Subcutaneous abdominal adipose tissue (tissue), 5 donors: Measurements from ENCODE around the gene SLC38A7.

ENCODE experiments used
- H3K27ac ChIP-seq: one replicate; pipeline ENCODE4 v1.7.0; 2013; ENCODE audit warnings: low read depth, mild to moderate bottlenecking, inconsistent platforms, low read length, moderate library complexity
- H3K27me3 ChIP-seq, 5 donors: one replicate each; pipeline ENCODE4 v1.7.0; 2013; ENCODE audit warnings: low read length in 5 of 5, inconsistent platforms in 1 of 5; ENCODE audit not compliant: control insufficient read depth in 5 of 5, insufficient read depth in 4 of 5
- H3K36me3 ChIP-seq, 5 donors: one replicate each; pipeline ENCODE4 v1.7.0; 2013; ENCODE audit warnings: low read length in 5 of 5; ENCODE audit not compliant: control insufficient read depth in 5 of 5, insufficient read depth in 5 of 5
- H3K4me1 ChIP-seq, 5 donors: one replicate each; pipeline ENCODE4 v1.7.0; 2013; ENCODE audit warnings: low read length in 5 of 5, mild to moderate bottlenecking in 3 of 5, moderate library complexity in 1 of 5; ENCODE audit not compliant: control insufficient read depth in 5 of 5, insufficient read depth in 5 of 5
- H3K4me3 ChIP-seq, 5 donors: one replicate each; pipeline ENCODE4 v1.7.0; 2013; ENCODE audit warnings: low read length in 5 of 5, low read depth in 1 of 5
- H3K9ac ChIP-seq, 5 donors: one replicate each; pipeline ENCODE4 v1.7.0; 2013; ENCODE audit warnings: low read length in 5 of 5, mild to moderate bottlenecking in 4 of 5, moderate library complexity in 3 of 5
- H3K9me3 ChIP-seq, 5 donors: one replicate each; pipeline ENCODE4 v1.7.0; 2013; ENCODE audit warnings: low read length in 5 of 5; ENCODE audit not compliant: control insufficient read depth in 5 of 5
- donor health status: healthy.
- donor health status: healthy.
- donor health status: healthy.
- donor health status: healthy.
- donor health status: healthy.

SLC38A7 gene

GRCh38 chr16:58620396-58620795 lies 64.2 kb downstream of the SLC38A7 start:
- peaks cover 11 to 58% (median 28%) of the 10 kb centered on the region in 5 donors for H3K36me3 ChIP-seq
- no peaks in the 10 kb centered on the region for H3K27me3 ChIP-seq
- H3K9ac ChIP-seq = no peak overlapping the region
- no peak overlapping the region for H3K4me3 ChIP-seq
- no peaks in the 10 kb centered on the region for H3K4me1 ChIP-seq
- no peak overlapping the region for H3K27ac ChIP-seq
- no peaks in the 10 kb centered on the region for H3K9me3 ChIP-seq

- H3K4me3 ChIP-seq = no peak overlapping the region
- H3K36me3 ChIP-seq = peaks cover 4 to 31% (median 17%) of the 10 kb centered on the region in 5 donors
- H3K9ac ChIP-seq = no peak overlapping the region
- H3K4me1 ChIP-seq = peaks cover 0 to 8% (median 0%) of the 10 kb centered on the region in 5 donors
- no peaks in the 10 kb centered on the region for H3K9me3 ChIP-seq
- H3K27me3 ChIP-seq = no peaks in the 10 kb centered on the region
- H3K27ac ChIP-seq = no peak overlapping the region
Measured at GRCh38 chr16:58615280-58615679, 69.3 kb downstream of the SLC38A7 start.
